EH (cell line): ENCODE results near the gene TP53AIP1.

Experiments used
- DNase-seq: peaks from one replicate; pipeline ENCODE4 v3.0.0-alpha.2; 2015; ENCODE audit warnings: low read depth

The TP53AIP1 gene

DNA sequence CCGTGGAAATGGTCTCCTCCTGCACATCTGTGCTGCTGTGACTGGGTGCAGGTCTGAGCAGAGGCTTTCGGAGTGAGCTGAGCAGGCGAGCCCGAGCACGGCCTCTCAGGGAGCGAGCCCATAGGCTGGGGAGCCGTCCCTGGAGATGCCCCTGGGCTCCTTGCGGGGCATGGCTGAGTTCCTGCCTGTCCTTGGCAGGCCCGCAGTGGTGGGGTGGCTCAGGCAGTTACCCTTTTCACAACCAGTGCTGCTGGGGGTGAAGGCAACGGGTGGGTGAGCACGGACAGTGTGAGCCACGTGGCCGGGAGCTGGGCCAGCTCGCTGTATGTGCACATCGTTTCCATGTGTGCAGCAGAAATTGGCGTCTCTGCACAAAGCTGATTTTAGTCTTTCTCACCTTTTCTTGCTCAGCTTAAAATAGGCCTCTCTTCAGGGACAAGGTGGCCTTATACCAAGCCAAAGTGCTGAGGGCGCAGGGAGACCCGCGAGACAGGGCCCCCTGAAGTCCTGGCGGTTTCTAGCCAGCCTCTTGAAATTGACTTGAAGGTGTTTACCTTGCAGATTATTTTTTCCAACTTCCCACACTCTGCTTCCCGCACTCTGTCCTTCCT lies at the start of gene TP53AIP1:
Gene TP53AIP1 (minus strand): TSS at position 55 of the 611 bp plus-strand sequence. CDS start 5,053 bp downstream, outside the sequence.
- DNase-seq = no peak

DNA sequence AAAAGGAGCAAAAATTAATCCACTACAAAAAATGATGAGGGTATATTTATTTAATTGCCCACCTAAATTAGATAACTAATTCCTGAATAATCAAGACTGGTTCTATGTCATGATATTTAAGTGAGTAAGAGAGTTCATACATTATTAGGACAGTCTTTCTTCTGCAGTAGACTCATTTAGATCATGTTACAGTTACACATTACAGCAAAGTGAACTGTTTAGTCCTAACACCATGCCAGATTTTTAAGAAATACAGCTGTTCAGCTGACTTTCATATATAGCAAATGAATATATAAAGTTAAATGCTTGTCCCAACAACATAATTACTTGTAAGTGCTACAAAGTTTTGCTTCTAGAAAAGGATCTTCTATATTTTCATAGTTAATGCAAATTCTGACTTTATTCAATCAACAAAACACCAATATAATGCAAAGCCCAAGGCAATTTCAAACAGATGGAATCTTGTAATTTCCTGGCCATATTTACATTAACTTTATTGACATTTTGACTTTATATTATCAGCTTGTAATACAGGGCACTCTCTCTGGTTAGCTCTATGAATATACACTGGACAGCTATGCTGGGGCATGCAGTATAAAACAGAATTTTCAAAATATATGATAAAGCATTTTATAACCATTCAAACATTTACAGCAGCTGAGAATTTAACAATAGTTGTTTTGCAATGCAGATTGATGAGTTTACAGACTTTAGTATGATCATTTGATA lies 45.7 kb upstream of the TP53AIP1 start:
- DNase-seq = no peak

DNA sequence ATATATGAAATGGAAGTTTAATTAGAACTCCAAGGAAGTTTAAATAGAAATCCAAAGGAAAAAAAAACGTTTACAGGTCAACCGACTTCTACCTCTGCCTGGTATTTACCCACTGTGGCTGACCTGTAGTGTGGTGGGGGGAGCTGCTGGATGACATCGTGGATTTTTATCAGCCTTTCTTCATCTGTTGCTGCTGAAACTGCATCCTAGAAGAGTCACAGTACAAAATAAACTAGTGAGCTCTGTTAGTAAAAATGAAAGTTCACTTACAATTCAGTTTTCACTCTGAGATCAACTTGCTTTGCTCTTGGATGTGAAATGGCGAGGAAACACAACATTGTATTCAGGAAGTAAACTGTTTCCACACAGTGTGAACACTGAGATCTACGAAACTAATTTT lies 43.2 kb upstream of the TP53AIP1 start:
- no peak for DNase-seq

DNA sequence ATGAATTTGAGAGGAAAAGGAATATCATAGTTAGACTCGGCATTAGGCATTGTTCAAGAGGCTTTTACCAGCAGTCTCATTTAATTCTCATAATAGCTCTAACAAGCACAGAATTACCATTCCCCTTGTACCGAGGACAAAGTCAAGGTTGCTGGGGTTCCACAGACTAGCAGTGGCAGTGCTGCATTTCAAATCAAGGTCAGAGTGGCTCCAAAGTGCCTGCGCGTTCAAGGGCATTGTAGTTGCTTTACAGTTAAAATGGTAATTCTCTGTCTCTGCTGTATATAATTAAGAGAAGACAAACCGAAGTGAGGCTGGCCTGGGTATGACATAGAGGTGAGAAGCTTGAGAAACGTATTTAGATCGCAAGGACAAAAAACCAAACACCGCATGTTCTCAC lies 40.4 kb upstream of the TP53AIP1 start:
- no peak for DNase-seq

DNA sequence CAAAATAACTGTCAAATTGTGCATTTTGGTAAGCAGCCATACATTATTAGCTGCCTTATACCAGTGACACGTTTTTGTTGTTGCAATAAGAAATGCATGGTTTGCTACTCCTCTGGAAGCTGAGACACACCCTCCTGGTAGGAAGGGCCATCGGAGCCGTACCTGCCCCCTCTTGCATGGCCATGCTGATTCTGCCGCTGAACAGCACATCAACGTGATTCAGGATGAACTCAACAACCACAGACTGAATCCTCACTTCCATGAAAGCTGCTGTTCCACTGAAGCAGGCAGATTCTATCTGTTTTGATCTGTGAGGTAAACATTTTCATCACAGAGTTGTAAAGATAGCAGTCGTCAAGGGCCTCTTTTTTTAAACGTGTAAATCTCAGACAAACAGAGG lies 38.6 kb upstream of the TP53AIP1 start:
- no peak for DNase-seq

- DNase-seq = no peak
These were observed 28.0 kb upstream of the TP53AIP1 start for GRCh38 chr11:128970598-128971190.

- no peak for DNase-seq
These were observed 26.2 kb upstream of the TP53AIP1 start for GRCh38 chr11:128968916-128969315.

- no peak for DNase-seq
These were observed 24.9 kb upstream of the TP53AIP1 start for GRCh38 chr11:128967578-128967977.

- DNase-seq = peak; percentile 11
These were observed 22.8 kb upstream of the TP53AIP1 start for GRCh38 chr11:128965485-128965884.

- DNase-seq = no peak
These were observed 21.8 kb upstream of the TP53AIP1 start for GRCh38 chr11:128964463-128964930.

GRCh38 chr11:128963744-128964325 lies 21.2 kb upstream of the TP53AIP1 start:
- DNase-seq = peak; percentile 12

- DNase-seq = no peak
These were observed 20.2 kb upstream of the TP53AIP1 start for GRCh38 chr11:128962896-128963295.

GRCh38 chr11:128961645-128962044 lies 19.0 kb upstream of the TP53AIP1 start:
- DNase-seq = no peak

- no peak for DNase-seq
These were observed 14.5 kb upstream of the TP53AIP1 start for GRCh38 chr11:128957202-128957482.

DNA sequence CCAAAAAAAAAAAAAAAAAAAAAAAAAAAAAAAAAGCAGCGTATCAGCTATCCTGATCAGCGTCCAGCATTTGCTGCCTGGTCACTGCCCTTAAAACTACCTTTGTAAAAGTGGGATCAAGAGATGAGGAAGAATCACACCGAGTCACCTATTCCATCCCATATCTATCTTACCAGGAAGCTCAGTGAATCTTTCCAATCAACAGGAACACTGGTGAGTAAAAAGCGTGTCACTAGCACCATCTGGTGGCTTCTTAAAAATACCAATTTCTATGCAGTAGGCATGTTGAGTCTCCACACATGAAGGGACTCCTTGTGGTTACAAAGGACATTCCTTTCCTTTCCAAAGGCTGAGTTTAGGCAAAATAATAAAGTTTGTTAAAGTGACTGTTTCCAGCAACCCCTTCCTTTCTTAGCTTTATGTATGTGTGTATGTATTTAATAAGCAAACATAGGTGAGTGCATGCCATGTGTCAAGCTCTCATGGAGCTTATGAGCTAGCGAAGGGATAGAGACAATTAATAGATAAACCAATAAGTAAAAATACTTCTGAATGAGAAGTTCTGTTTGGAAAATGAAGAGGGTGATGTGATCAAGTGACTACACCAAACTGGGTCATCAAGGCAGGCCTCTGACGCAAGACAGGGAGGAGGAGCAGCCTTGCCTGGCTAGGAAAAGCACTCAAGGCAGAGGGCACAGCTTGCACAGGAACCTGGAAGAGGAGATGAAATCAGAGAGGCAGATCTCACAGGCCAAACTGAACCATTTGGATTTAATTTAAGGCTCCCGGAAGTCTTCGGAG lies 13.9 kb upstream of the TP53AIP1 start:
- DNase-seq = peak; percentile 82

DNA sequence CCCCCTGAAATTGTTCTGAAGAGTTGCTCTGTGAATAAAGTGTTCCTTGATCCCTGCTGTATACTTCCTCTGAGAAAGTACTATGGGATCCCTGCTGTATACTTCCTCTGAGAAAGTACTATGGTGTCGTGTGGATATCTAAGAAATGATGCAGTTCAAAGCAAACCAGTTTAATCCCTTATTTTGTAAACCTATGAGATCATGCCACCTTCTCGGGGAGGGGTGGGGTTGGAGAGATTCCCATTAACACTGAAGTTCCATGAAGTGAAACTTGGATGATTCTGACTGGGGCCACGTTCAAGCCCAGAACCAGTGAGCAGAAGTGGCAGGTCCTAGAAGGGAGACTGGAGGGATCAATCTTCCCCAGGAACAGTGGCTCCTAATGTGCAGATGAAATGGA lies 13.0 kb upstream of the TP53AIP1 start:
- no peak for DNase-seq

DNA sequence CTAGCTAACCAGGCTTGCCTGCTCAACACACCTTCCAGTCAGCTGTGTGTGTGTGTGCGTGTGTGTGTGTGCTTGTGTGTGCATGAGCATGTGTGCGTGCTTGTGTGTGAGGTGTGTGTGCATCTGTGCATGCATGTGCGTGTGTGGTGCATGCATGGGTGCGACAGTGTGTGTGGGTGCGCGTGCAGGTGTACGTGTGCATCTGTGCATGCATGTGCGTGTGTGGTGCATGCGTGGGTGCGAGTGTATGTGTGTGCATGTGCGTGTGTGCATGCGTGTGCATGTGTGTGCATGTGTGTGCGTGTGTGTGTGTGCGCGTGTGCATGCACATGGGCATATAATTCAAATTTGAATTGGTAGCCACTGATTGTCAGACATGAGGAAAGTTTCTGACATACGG lies 10.5 kb upstream of the TP53AIP1 start:
- no peak for DNase-seq

GRCh38 chr11:128949791-128950454 lies 7.3 kb upstream of the TP53AIP1 start:
- no peak for DNase-seq

DNA sequence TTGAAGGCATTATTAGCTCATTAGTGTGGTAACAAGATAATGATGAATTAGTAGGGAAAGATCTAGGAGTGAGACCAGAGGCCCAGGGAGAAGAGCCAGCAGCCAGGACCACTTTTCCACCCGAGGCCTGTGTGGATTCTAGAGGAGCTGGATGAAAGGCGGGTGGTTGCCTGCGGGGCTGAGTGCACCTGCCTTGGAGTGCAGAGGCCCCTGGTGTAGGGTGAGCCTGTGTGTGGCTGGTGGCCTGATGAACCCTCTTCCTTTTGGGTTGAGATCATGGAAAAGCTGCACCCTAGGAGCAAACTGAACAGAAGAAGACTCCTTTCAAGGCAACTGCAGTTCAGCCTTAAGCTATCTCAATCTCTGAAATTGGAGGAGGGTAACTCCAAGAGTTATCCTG lies 5.9 kb upstream of the TP53AIP1 start:
- no peak for DNase-seq

DNA sequence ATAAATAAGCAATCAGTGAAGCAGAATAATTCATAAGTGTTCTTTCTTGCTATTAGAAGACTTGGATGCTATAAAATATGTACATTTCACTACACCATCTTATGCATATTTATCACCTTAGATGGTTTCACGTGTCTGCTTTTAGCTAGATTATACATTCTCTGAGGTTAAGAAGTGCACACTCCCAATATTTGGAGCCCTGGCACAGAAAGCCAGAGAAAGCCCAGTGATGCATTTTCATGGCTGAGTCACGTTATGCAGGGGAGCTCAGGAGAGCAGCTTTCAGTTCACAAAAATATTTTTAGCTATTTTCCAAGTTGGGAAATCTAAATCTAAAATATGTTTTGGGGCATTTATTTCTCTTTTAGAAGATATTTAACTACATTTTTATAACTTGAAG lies 5.1 kb upstream of the TP53AIP1 start:
- no peak for DNase-seq

- DNase-seq = no peak
These were observed 4.0 kb upstream of the TP53AIP1 start for GRCh38 chr11:128946648-128947047.
